Stimulated activated CD4-positive, alpha-beta T cell treated with anti-CD3 and anti-CD28 coated beads, Interleukin-15, amount 100 ng/mL, for 24 hours (primary cell): Measurements from ENCODE around the gene BPIFB6.

Experiments
- DNase-seq: peaks from one replicate; pipeline ENCODE4 v3.0.0-alpha.2; 2020

BPIFB6 gene

GRCh38 chr20:33093074-33093473 is 61.6 kb downstream of the BPIFB6 start:
- DNase-seq, result no peak

- no peak for DNase-seq
Observed at GRCh38 chr20:33093582-33093981, 62.1 kb downstream of the BPIFB6 start.
